ENCODE data around the gene GSG1.
"Not testable (repeated sequence)": the region's sequence is repeated elsewhere in the genome, so short reads cannot be mapped to it uniquely, and the experiment has no call there.

The GSG1 gene

DNA sequence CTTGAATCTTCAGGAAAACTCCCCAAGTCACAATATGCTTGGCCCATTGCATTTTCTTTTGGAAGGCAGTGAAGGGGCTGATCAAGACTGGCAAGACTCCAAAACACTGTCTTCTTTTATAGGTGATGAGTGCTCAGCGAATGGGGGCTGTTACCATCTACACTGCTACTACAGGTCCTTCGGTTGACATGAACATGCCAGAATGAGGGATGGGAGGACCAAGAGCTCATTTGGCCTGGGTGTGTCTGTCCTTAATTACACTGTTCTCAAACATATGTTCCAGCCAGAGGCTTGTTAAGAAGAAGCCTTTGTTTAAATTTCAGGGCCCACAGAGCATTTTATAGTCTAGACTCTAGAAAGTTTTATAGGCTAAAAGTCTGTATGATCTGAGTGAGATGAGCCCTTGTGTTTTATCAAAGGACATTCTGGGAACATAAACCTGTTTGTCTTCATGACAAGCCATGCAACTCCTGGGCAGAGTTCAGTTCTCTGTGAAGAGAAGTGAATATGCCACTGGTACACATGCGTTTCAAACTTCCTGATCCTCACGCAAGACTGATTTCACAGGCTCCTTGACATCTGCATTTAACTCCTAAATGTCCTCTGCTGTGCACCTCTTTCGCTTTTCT is 64.0 kb downstream of the GSG1 start:
- TF ChIP-seq CTCF (IDR thresholded peaks at IDR 0.05; ENCODE audit: borderline replicate concordance, extremely low read depth, low read length, poor library complexity, severe bottlenecking), result no peak
- TF ChIP-seq EZH2 (IDR thresholded peaks at IDR 0.05; ENCODE audit: borderline replicate concordance, low read depth, low read length, severe bottlenecking), result no peak
- no peaks in the 10 kb centered on the region for H3K4me1 ChIP-seq (ENCODE audit: insufficient read depth, low read length)
- H3K4me3 ChIP-seq (ENCODE audit: low read depth in 1 of 2, low read length in 2 of 2), result no peak overlapping the region
- peaks cover 14% of the 10 kb centered on the region for H3K27me3 ChIP-seq (ENCODE audit: insufficient read depth, low read length, poor library complexity)
- ATAC-seq (ENCODE audit: insufficient read depth, low read depth), result no peak
- no peaks in the 10 kb centered on the region for H4K20me1 ChIP-seq (ENCODE audit: insufficient read depth, low read length)
- H3K36me3 ChIP-seq (ENCODE audit: insufficient read depth, low read length), result no peaks in the 10 kb centered on the region
- no peak overlapping the region for H3K4me2 ChIP-seq (ENCODE audit: insufficient read depth, low read length)
- no peak overlapping the region for H3K9ac ChIP-seq (ENCODE audit: low read depth, low read length)
- no peak overlapping the region for H3K27ac ChIP-seq (ENCODE audit: low read length)
- H3K9me3 ChIP-seq (ENCODE audit: insufficient read depth, low read length, severe bottlenecking), result no peaks in the 10 kb centered on the region
- no peak for DNase-seq
- H2AFZ ChIP-seq (ENCODE audit: low read depth, low read length), result no peak overlapping the region
- no peaks in the 10 kb centered on the region for H3K79me2 ChIP-seq (ENCODE audit: insufficient read depth, low read length)

DNA sequence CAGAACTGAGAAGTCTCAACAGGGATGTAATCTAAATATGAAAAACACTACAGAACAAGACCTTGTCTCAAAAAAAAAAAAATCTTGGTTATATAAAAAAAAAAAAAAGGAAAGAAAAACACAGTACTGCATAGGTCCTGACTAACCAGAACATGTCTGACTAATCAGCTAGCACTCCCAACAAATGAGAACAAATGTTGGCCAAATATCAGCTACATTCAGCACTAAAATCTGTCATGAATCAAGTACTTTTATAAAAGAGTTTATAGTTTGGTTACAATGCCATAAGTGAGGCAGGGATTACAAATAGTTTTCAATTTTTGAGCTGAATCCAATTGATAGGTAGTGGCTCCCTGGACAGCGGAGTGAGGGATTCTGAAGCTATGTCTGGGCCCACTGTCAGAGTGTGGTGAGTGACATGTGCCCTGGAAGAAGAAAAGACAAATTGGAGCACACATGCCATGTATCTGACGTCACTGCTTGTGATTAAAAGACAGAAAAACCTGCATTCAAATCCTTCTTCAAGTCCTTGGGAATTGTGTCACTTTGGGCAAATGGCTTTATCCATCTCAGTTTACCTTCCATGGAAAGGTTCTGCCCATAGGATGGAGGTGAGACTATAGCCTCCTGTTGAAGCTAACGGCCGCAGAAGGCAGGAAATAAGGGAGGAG is 64.8 kb downstream of the GSG1 start:
- no peaks in the 10 kb centered on the region for H3K36me3 ChIP-seq (ENCODE audit: insufficient read depth, low read length)
- H3K9me3 ChIP-seq (ENCODE audit: insufficient read depth, low read length, severe bottlenecking), result no peaks in the 10 kb centered on the region
- no peaks in the 10 kb centered on the region for H3K79me2 ChIP-seq (ENCODE audit: insufficient read depth, low read length)
- no peak overlapping the region for H3K4me3 ChIP-seq (ENCODE audit: low read depth in 1 of 2, low read length in 2 of 2)
- no peak overlapping the region for H2AFZ ChIP-seq (ENCODE audit: low read depth, low read length)
- TF ChIP-seq EZH2 (IDR thresholded peaks at IDR 0.05; ENCODE audit: borderline replicate concordance, low read depth, low read length, severe bottlenecking), result no peak
- no peak for TF ChIP-seq CTCF (IDR thresholded peaks at IDR 0.05; ENCODE audit: borderline replicate concordance, extremely low read depth, low read length, poor library complexity, severe bottlenecking)
- H4K20me1 ChIP-seq (ENCODE audit: insufficient read depth, low read length), result no peaks in the 10 kb centered on the region
- H3K27ac ChIP-seq (ENCODE audit: low read length), result no peak overlapping the region
- no peaks in the 10 kb centered on the region for H3K4me1 ChIP-seq (ENCODE audit: insufficient read depth, low read length)
- no peak overlapping the region for H3K4me2 ChIP-seq (ENCODE audit: insufficient read depth, low read length)
- no peak overlapping the region for H3K9ac ChIP-seq (ENCODE audit: low read depth, low read length)
- peaks cover 8% of the 10 kb centered on the region for H3K27me3 ChIP-seq (ENCODE audit: insufficient read depth, low read length, poor library complexity)
- ATAC-seq (ENCODE audit: insufficient read depth, low read depth), result no peak
- DNase-seq, result no peak

GRCh38 chr12:13036881-13037280 is 66.6 kb downstream of the GSG1 start:
- Histone ChIP-seq H3K27me3 (ENCODE audit: insufficient read depth, low read length, poor library complexity) (peaks cover 6% of the 10 kb centered on the region), H2AFZ (ENCODE audit: low read depth, low read length) (no peak overlapping the region), H3K4me3 (ENCODE audit: low read depth in 1 of 2, low read length in 2 of 2) (no peak overlapping the region), H3K27ac (ENCODE audit: low read length) (no peak overlapping the region), H4K20me1 (ENCODE audit: insufficient read depth, low read length) (no peaks in the 10 kb centered on the region), H3K36me3 (ENCODE audit: insufficient read depth, low read length) (no peaks in the 10 kb centered on the region), H3K9me3 (ENCODE audit: insufficient read depth, low read length, severe bottlenecking) (no peaks in the 10 kb centered on the region), H3K9ac (ENCODE audit: low read depth, low read length) (no peak overlapping the region), H3K4me2 (ENCODE audit: insufficient read depth, low read length) (no peak overlapping the region), H3K79me2 (ENCODE audit: insufficient read depth, low read length) (no peaks in the 10 kb centered on the region), H3K4me1 (ENCODE audit: insufficient read depth, low read length) (no peaks in the 10 kb centered on the region)
- no peak for TF ChIP-seq CTCF (IDR thresholded peaks at IDR 0.05; ENCODE audit: borderline replicate concordance, extremely low read depth, low read length, poor library complexity, severe bottlenecking)
- no peak for TF ChIP-seq EZH2 (IDR thresholded peaks at IDR 0.05; ENCODE audit: borderline replicate concordance, low read depth, low read length, severe bottlenecking)
- DNase-seq (no peak), ATAC-seq (ENCODE audit: insufficient read depth, low read depth) (no peak)

DNA sequence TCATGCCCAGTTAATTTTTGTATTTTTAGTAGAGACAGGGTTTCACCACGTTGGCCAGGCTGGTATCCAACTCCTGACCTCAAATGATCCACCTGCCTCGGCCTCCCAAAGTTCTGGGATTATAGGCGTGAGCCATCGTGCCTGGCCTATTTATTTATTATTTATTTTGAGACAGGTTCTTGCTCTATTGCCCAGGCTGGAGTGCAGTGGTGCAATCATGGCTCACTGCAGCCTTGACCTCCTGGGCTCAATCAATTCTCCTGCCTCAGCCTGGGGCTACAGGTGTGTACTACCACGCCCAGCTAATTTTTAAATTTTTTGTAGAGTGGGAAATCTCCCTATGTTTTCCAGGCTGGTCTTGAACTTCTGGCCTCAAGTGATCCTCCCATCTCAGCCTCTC is 68.1 kb downstream of the GSG1 start:
- ATAC-seq (ENCODE audit: insufficient read depth, low read depth); H3K9ac ChIP-seq (ENCODE audit: low read depth, low read length); H3K27ac ChIP-seq (ENCODE audit: low read length); H3K36me3 ChIP-seq (ENCODE audit: insufficient read depth, low read length); DNase-seq; H3K4me3 ChIP-seq (ENCODE audit: low read depth in 1 of 2, low read length in 2 of 2); H2AFZ ChIP-seq (ENCODE audit: low read depth, low read length); H3K4me1 ChIP-seq (ENCODE audit: insufficient read depth, low read length); H4K20me1 ChIP-seq (ENCODE audit: insufficient read depth, low read length); H3K27me3 ChIP-seq (ENCODE audit: insufficient read depth, low read length, poor library complexity); H3K9me3 ChIP-seq (ENCODE audit: insufficient read depth, low read length, severe bottlenecking); H3K4me2 ChIP-seq (ENCODE audit: insufficient read depth, low read length); H3K79me2 ChIP-seq (ENCODE audit: insufficient read depth, low read length): not testable (repeated sequence)
